Measurements from ENCODE around the gene CXCL1.

Gene CXCL1

DNA sequence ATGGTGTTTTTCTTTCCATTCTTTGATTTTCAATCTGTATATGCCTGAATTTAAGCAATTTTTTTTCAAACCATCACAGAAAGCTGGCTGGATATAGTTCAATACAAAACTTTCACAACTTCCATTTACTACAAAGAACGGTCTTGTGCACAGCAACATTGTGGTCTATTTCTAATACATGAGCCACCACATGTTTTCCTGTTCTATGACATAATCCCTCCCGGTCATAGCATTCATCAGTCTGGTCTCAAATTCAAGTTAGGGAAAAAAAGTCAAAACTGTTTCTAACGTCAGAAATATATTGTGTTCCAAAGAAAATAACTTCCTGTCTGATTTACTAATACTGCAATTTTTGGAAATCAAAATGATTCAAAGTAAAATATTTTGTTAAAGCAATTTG lies 40.2 kb upstream of the CXCL1 start:
- peaks cover 10% of the 10 kb centered on the region for H3K27me3 Mint-ChIP-seq (ENCODE audit: low read depth, poor library complexity)

DNA sequence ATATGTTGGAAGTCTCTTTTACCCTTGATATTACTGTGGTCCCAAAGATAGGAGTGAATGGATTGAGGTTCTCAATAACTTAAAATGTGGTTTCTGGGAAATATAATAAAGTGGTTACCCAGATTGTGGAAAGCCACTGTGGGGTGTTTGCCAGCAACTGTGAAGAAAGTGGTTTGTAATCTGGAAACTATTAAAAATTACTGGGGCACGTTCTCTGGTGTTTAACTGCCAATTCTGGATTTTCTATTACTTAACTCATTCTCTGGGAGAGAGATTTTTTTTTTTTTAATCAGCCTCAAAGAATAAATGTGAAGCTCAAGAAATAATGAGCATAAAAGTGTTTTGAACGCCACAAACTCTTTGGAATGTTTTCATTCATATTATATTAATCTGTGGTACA lies 37.6 kb upstream of the CXCL1 start:
- H3K4me3 Mint-ChIP-seq: no peak overlapping the region

More for the DNA sequence above, 40.2 kb upstream of the CXCL1 start:
- Mint-ChIP-seq H3K27ac (no peak overlapping the region), H3K36me3 (ENCODE audit: low read depth) (no peaks in the 10 kb centered on the region), H3K4me3 (no peak overlapping the region), H3K4me1 (no peaks in the 10 kb centered on the region), H3K9me3 (peaks cover 15% of the 10 kb centered on the region)
- TF ChIP-seq, protein P1, sequence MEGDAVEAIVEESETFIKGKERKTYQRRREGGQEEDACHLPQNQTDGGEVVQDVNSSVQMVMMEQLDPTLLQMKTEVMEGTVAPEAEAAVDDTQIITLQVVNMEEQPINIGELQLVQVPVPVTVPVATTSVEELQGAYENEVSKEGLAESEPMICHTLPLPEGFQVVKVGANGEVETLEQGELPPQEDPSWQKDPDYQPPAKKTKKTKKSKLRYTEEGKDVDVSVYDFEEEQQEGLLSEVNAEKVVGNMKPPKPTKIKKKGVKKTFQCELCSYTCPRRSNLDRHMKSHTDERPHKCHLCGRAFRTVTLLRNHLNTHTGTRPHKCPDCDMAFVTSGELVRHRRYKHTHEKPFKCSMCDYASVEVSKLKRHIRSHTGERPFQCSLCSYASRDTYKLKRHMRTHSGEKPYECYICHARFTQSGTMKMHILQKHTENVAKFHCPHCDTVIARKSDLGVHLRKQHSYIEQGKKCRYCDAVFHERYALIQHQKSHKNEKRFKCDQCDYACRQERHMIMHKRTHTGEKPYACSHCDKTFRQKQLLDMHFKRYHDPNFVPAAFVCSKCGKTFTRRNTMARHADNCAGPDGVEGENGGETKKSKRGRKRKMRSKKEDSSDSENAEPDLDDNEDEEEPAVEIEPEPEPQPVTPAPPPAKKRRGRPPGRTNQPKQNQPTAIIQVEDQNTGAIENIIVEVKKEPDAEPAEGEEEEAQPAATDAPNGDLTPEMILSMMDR (IDR thresholded peaks at IDR 0.05): no peak
- no peak for DNase-seq

DNA sequence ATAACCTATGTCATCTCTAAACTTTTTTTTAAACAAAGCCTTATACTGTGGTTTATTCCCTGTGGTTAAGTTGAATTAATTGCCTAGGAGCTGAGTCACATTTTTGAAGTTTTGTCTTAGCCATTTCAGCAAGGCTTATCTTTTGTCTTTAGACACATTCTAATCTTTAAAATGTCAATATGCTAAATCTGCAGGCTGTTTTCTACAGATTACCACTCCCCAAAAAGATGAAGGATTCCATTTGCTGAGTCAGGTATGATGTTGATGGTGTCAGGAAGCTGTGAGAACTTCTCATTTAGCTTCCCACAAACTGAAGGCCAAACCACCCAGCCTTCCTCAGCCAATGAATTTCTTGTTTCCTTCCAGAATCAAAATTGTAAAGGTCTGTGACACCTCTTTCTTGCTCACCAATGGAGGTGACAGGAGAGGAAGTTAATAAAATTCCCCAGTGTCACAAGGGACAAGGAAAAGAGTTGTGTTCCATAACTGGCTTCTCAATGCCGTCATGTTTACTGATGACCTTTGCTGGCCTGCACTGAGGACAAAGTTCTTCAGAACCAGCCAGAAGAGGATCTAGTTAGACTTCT lies 36.4 kb upstream of the CXCL1 start:
- Mint-ChIP-seq H3K36me3 (ENCODE audit: low read depth) (no peaks in the 10 kb centered on the region), H3K9me3 (peaks cover 10% of the 10 kb centered on the region), H3K4me1 (no peaks in the 10 kb centered on the region), H3K4me3 (no peak overlapping the region), H3K27ac (no peak overlapping the region), H3K27me3 (ENCODE audit: low read depth, poor library complexity) (peaks cover 33% of the 10 kb centered on the region)
- TF ChIP-seq, protein P1 (IDR thresholded peaks at IDR 0.05): no peak
- no peak for DNase-seq

More for the DNA sequence above, 37.6 kb upstream of the CXCL1 start:
- peaks cover 20% of the 10 kb centered on the region for H3K9me3 Mint-ChIP-seq
- H3K27ac Mint-ChIP-seq: no peak overlapping the region
- no peaks in the 10 kb centered on the region for H3K36me3 Mint-ChIP-seq (ENCODE audit: low read depth)
- H3K4me1 Mint-ChIP-seq: no peaks in the 10 kb centered on the region
- TF ChIP-seq, protein P1 (IDR thresholded peaks at IDR 0.05): no peak
- peaks cover 21% of the 10 kb centered on the region for H3K27me3 Mint-ChIP-seq (ENCODE audit: low read depth, poor library complexity)
- no peak for DNase-seq

DNA sequence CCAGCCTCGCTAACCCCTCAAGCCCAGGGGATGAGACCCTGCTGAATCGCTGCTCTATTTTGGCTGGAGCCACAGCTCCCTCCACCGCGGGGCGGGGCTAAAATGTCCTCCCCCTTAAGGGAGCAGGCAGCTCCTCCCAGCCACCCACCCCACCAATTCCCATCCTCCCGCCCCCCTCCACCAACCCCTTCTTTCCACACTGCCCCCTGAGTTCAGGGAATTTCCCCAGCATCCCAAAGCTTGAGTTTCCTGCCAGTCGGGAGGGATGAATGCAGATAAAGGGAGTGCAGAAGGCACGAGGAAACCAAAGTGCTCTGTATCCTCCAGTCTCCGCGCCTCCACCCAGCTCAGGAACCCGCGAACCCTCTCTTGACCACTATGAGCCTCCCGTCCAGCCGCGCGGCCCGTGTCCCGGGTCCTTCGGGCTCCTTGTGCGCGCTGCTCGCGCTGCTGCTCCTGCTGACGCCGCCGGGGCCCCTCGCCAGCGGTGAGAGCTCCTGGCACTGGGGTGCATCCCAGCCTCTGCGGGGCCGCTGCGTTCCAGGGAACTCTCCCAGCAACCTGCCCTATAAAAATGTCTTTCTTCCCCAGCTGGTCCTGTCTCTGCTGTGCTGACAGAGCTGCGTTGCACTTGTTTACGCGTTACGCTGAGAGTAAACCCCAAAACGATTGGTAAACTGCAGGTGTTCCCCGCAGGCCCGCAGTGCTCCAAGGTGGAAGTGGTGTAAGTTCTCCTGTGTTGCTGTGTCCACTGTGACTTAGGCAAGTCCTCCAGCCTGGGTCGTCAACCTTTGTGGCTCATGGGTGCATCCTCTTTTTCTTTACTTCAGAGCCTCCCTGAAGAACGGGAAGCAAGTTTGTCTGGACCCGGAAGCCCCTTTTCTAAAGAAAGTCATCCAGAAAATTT lies 32.6 kb upstream of the CXCL1 start, which contains the start of gene CXCL6:
CXCL6 (plus strand) TSS at position 306 of the 907 bp plus-strand sequence; CDS start at position 379, 73 bp downstream.
- H3K27me3 Mint-ChIP-seq (ENCODE audit: low read depth, poor library complexity): peaks cover 63% of the 10 kb centered on the region
- peaks cover 5% of the 10 kb centered on the region for H3K9me3 Mint-ChIP-seq
- H3K4me3 Mint-ChIP-seq: peak within 1 kb of the TSS; percentile 78
- no peaks in the 10 kb centered on the region for H3K36me3 Mint-ChIP-seq (ENCODE audit: low read depth)
- no peak within 1 kb of the TSS for H3K27ac Mint-ChIP-seq
- DNase-seq: peak; percentile 66
- TF ChIP-seq, protein P1 (IDR thresholded peaks at IDR 0.05): no peak
- no peaks in the 10 kb centered on the region for H3K4me1 Mint-ChIP-seq

DNA sequence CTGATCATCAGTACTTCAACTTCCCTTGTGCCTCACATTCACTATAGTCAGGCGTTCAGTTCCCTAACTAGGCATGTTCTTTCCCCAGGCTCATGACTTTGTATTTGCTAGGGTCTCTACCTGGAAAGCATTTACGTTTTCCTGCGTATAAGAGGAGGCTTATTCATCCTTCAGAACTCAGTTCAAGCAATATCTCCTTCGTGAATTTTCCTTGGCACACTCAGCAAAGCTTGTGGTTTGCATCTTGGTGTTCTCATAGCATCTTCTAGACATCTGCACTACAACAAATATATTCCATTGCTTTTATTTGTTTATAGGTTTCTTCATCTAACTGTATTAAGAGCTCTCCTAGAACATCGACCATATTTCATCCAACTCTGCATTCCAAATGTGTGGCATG lies 30.1 kb upstream of the CXCL1 start:
- TF ChIP-seq, protein P1 (IDR thresholded peaks at IDR 0.05): no peak
- H3K4me3 Mint-ChIP-seq: no peak overlapping the region
- peaks cover 52% of the 10 kb centered on the region for H3K27me3 Mint-ChIP-seq (ENCODE audit: low read depth, poor library complexity)
- H3K27ac Mint-ChIP-seq: no peak overlapping the region
- H3K4me1 Mint-ChIP-seq: no peaks in the 10 kb centered on the region
- no peak for DNase-seq
- no peaks in the 10 kb centered on the region for H3K36me3 Mint-ChIP-seq (ENCODE audit: low read depth)
- H3K9me3 Mint-ChIP-seq: peaks cover 5% of the 10 kb centered on the region
